GM23338 (cell line): Measurements from ENCODE around the gene LRRC4B. TPM values are rescaled to one million over a fixed set of nuclear protein-coding genes. Genes with fewer than 3 reads are reported as not detected.

Experiments
- EZH2phosphoT487 ChIP-seq: fragments of 200-600 bp; sonication (generic); IDR thresholded peaks from one replicate; pipeline ENCODE4 v1.8.1; 2018; ENCODE audit warnings: antibody characterized with exemption; ENCODE audit not compliant: unreplicated experiment
- POLR2AphosphoS5 ChIP-seq: IDR thresholded peaks from 2 replicates; pipeline ENCODE4 v1.6.1; 2016; ENCODE audit warnings: antibody characterized with exemption, low read depth
- ZNF114 ChIP-seq: fragments of 250-450 bp; sonication (Bioruptor Pico); IDR thresholded peaks from 2 replicates; pipeline ENCODE4 v1.5.0; 2020; ENCODE audit warnings: mild to moderate bottlenecking, moderate library complexity
- ZNF462 ChIP-seq: fragments of 250-450 bp; sonication (Bioruptor Pico); IDR thresholded peaks from 2 replicates; pipeline ENCODE4 v1.5.0; 2020; ENCODE audit warnings: mild to moderate bottlenecking, moderate library complexity
- polyA plus RNA-seq: library from polyadenylated mRNA; unstranded; fragments of >200 nt; fragmentation: Nextera tagmentation; extraction: Ambion mirVana; gene quantifications from 2 replicates; pipeline ENCODE4 v1.2.1, GENCODE V29; 2016
- total RNA-seq: library from RNA; depleted of rRNA; stranded (reverse); fragments of >200 nt; shearing (Covaris generic); gene quantifications from 2 replicates; pipeline ENCODE4 v1.2.3, GENCODE V29; 2014
- TF ChIP-seq, protein P1 (sequence below): IDR thresholded peaks from one replicate; pipeline ENCODE4 v1.6.1; 2018; ENCODE audit warnings: antibody characterized with exemption; ENCODE audit not compliant: unreplicated experiment

Gene LRRC4B
- total and polyA plus RNA-seq, 2 experiments from 2014 or later, result 2.0 to 13.2 TPM

DNA sequence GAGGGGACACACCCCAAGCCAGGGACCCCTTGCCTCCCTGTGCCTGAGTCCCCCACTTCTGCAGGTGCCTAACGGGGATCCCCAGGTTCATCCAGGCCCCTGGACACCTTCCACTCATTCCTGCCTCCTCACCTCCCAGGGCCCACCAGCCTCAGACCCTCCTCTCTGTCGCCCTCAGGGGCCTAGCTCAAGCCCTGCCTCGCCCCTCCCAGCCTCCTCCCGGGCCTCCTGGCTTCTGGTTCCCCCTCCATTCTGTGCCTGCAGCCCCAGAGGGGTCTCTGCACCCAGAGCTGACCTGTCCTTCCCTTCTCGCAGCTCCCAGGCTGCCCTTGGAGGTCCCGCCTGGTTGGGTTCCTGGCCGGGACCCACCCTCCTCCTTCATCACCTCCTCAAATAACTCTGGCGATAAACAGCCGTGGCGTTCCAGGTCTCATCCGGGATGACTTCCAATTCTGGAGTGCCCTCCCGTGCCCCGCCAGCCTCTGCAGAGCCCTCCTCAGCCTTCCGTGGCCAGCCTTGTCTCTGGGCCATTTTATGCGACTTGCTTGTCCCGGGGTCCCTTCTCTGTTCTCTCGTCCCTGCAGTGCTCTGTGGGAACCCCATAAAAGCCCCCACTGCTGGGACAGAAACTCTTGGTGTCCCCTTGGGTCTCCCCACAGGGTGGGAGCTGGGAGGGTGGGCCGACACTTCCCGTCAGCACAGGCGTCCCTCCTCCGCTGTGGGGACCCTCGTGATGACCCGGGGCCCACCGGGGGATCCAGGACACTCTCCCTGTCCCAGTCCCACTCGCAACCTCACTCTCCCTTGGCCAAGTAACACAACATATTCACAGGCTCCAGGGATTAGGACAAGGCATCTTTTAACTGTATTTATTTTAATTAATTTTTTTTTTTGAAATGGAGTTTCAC is 66.4 kb downstream of the LRRC4B start (continued):
- TF ChIP-seq, protein P1, sequence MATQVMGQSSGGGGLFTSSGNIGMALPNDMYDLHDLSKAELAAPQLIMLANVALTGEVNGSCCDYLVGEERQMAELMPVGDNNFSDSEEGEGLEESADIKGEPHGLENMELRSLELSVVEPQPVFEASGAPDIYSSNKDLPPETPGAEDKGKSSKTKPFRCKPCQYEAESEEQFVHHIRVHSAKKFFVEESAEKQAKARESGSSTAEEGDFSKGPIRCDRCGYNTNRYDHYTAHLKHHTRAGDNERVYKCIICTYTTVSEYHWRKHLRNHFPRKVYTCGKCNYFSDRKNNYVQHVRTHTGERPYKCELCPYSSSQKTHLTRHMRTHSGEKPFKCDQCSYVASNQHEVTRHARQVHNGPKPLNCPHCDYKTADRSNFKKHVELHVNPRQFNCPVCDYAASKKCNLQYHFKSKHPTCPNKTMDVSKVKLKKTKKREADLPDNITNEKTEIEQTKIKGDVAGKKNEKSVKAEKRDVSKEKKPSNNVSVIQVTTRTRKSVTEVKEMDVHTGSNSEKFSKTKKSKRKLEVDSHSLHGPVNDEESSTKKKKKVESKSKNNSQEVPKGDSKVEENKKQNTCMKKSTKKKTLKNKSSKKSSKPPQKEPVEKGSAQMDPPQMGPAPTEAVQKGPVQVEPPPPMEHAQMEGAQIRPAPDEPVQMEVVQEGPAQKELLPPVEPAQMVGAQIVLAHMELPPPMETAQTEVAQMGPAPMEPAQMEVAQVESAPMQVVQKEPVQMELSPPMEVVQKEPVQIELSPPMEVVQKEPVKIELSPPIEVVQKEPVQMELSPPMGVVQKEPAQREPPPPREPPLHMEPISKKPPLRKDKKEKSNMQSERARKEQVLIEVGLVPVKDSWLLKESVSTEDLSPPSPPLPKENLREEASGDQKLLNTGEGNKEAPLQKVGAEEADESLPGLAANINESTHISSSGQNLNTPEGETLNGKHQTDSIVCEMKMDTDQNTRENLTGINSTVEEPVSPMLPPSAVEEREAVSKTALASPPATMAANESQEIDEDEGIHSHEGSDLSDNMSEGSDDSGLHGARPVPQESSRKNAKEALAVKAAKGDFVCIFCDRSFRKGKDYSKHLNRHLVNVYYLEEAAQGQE, result no peak
- no peak for TF ChIP-seq ZNF114 (CRISPR knock-in tag)
- no peak for TF ChIP-seq EZH2phosphoT487
- TF ChIP-seq ZNF462, result no peak
- no peak for TF ChIP-seq POLR2AphosphoS5
